CD4-positive, alpha-beta T cell (primary cell): Measurements from ENCODE around the gene MRAP. TPM values are rescaled to one million over a fixed set of nuclear protein-coding genes. Genes with fewer than 3 reads are reported as not detected.
A peak's percentile ranks its signal among the peaks of the same experiment; 100 is the strongest.

Experiments
- ATAC-seq: fragments of 200-7000 bp; cut with Tn5 transposase; one replicate; pipeline ENCODE4 v1.10.0; 2022; ENCODE audit warnings: mild to moderate bottlenecking; ENCODE audit not compliant: poor library complexity
- CTCF ChIA-PET: fragments of 350-600 bp; sonication (Branson Sonifier 250); formaldehyde crosslinking; loops from one replicate; lab custom pipeline; 2021; ENCODE audit warnings: antibody characterized with exemption, inconsistent platforms; lab: Charles Lee
- POLR2A ChIA-PET: fragments of 350-600 bp; sonication (Branson Sonifier 250); formaldehyde crosslinking; loops from one replicate; lab custom pipeline; 2021; ENCODE audit warnings: antibody characterized with exemption, inconsistent platforms; lab: Charles Lee
- DNase-seq, 14 experiments: peaks; one replicate each; pipeline ENCODE4 v3.0.0-alpha.2; 2013 to 2020; ENCODE audit warnings: mixed read lengths in 2 of 14
- H3K27ac ChIP-seq, 2 donors: one replicate each; pipeline versions ENCODE4 v1.5.1 to v1.7.0; 2013; ENCODE audit warnings: low read length in 2 of 2, low read depth in 1 of 2, mild to moderate bottlenecking in 1 of 2
- H3K27me3 ChIP-seq, 2 experiments: 1 replicate in 1 of 2; 2 replicates in 1 of 2; pipeline versions ENCODE4 v1.6.1 to v1.7.0; 2013; ENCODE audit warnings: low read length in 2 of 2, control low read depth in 1 of 2, mild to moderate bottlenecking in 1 of 2, moderate library complexity in 1 of 2; ENCODE audit not compliant: insufficient read depth in 2 of 2, control insufficient read depth in 1 of 2
- H3K36me3 ChIP-seq: one replicate; pipeline ENCODE4 v1.6.1; 2013; ENCODE audit warnings: low read length, control low read depth; ENCODE audit not compliant: insufficient read depth
- H3K4me1 ChIP-seq: one replicate; pipeline ENCODE4 v1.6.1; 2013; ENCODE audit warnings: low read length, control low read depth; ENCODE audit not compliant: insufficient read depth
- H3K4me3 ChIP-seq: one replicate; pipeline ENCODE4 v1.5.1; 2013; ENCODE audit warnings: mild to moderate bottlenecking, low read length, moderate library complexity
- H3K9me3 ChIP-seq, 2 experiments: 1 replicate in 1 of 2; 2 replicates in 1 of 2; pipeline versions ENCODE4 v1.6.1 to v1.7.0; 2013; ENCODE audit warnings: low read length in 2 of 2, mild to moderate bottlenecking in 2 of 2, control low read depth in 1 of 2, moderate library complexity in 1 of 2; ENCODE audit not compliant: control insufficient read depth in 1 of 2, insufficient read depth in 1 of 2
- H3K27ac Mint-ChIP-seq: one replicate; pipeline ENCODE4 v1.8.0; 2020; ENCODE audit warnings: mixed read lengths
- H3K27me3 Mint-ChIP-seq: one replicate; pipeline ENCODE4 v1.8.0; 2021; ENCODE audit warnings: mixed read lengths
- H3K36me3 Mint-ChIP-seq: one replicate; pipeline ENCODE4 v1.8.0; 2021; ENCODE audit warnings: low read depth, mixed read lengths
- H3K4me1 Mint-ChIP-seq: one replicate; pipeline ENCODE4 v1.8.0; 2021; ENCODE audit warnings: low read depth, mixed read lengths
- H3K4me3 Mint-ChIP-seq: one replicate; pipeline ENCODE4 v1.8.0; 2020; ENCODE audit warnings: mild to moderate bottlenecking, mixed read lengths
- H3K9me3 Mint-ChIP-seq: one replicate; pipeline ENCODE4 v1.8.0; 2020; ENCODE audit warnings: mixed read lengths
- CTCF ChIP-seq: fragments of 200-600 bp; IDR thresholded peaks from one replicate; pipeline ENCODE4 v1.8.0; 2022; ENCODE audit warnings: antibody characterized with exemption, mild to moderate bottlenecking
- intact Hi-C, 2 experiments: fragments of 100-400 bp; cut with DNase I in 1 of 2; cut with micrococcal nuclease in 1 of 2; formaldehyde crosslinking; loops; one replicate each; pipeline versions ENCODE4 v1.15.1 to v1.9.0; 2023 to 2025; cut with DNase I, micrococcal nuclease
- total RNA-seq, 174 experiments: library from RNA in 2 of 174; stranded (reverse) in 2 of 174; gene quantifications; one replicate each; pipeline ENCODE4 v1.2.3 and lab custom pipeline; 2021 to 2026

MRAP gene
- total RNA-seq, 2 experiments from 2014 or later = not detected

GRCh38 chr21:32281531-32281930, 17.1 kb upstream of the MRAP start:
- H3K9me3 Mint-ChIP-seq = no peaks in the 10 kb centered on the region
- peak overlapping the region; percentile 23 for H3K4me3 Mint-ChIP-seq
- intact Hi-C loops = no loop called here
- Histone ChIP-seq H3K9me3 (no peaks in the 10 kb centered on the region), H3K4me1 (peaks cover 20% of the 10 kb centered on the region), H3K27ac (no peak overlapping the region), H3K4me3 (no peak overlapping the region), H3K27me3 (no peaks in the 10 kb centered on the region), H3K36me3 (no peaks in the 10 kb centered on the region)
- ATAC-seq = no peak
- POLR2A ChIA-PET = no interaction called here
- peaks cover 29% of the 10 kb centered on the region for H3K4me1 Mint-ChIP-seq
- H3K27ac Mint-ChIP-seq = no peak overlapping the region
- no peaks in the 10 kb centered on the region for H3K27me3 Mint-ChIP-seq
- no peak for TF ChIP-seq CTCF
- peaks cover 9% of the 10 kb centered on the region for H3K36me3 Mint-ChIP-seq
- CTCF ChIA-PET = no interaction called here
- no peak for DNase-seq

GRCh38 chr21:32282992-32283391, 15.7 kb upstream of the MRAP start:
- H3K4me3 Mint-ChIP-seq = no peak overlapping the region
- intact Hi-C loops = no loop called here
- POLR2A ChIA-PET = no interaction called here
- no peak overlapping the region for H3K27ac Mint-ChIP-seq
- no peaks in the 10 kb centered on the region for H3K36me3 ChIP-seq
- peaks cover 26% of the 10 kb centered on the region for H3K4me1 Mint-ChIP-seq
- H3K9me3 ChIP-seq = no peaks in the 10 kb centered on the region
- H3K4me1 ChIP-seq = peaks cover 16% of the 10 kb centered on the region
- H3K27me3 ChIP-seq = no peaks in the 10 kb centered on the region
- no peak for TF ChIP-seq CTCF
- H3K36me3 Mint-ChIP-seq = peaks cover 9% of the 10 kb centered on the region
- CTCF ChIA-PET = no interaction called here
- H3K27me3 Mint-ChIP-seq = no peaks in the 10 kb centered on the region
- ATAC-seq (no peak), DNase-seq (peak in 1 of 14 experiments; percentile 8)
- no peak overlapping the region for H3K4me3 ChIP-seq
- H3K27ac ChIP-seq = no peak overlapping the region
- no peaks in the 10 kb centered on the region for H3K9me3 Mint-ChIP-seq

- no peak overlapping the region for H3K4me3 ChIP-seq
- POLR2A ChIA-PET = no interaction called here
- CTCF ChIA-PET = no interaction called here
Observed at GRCh38 chr21:32285476-32285875, 13.2 kb upstream of the MRAP start.

More at GRCh38 chr21:32285476-32285875, 13.2 kb upstream of the MRAP start:
- Histone ChIP-seq H3K9me3 (no peaks in the 10 kb centered on the region), H3K36me3 (no peaks in the 10 kb centered on the region), H3K27me3 (no peaks in the 10 kb centered on the region), H3K27ac (no peak overlapping the region), H3K4me1 (no peaks in the 10 kb centered on the region)
- Mint-ChIP-seq H3K4me1 (peaks cover 3% of the 10 kb centered on the region), H3K9me3 (no peaks in the 10 kb centered on the region), H3K27me3 (no peaks in the 10 kb centered on the region), H3K27ac (no peak overlapping the region), H3K4me3 (no peak overlapping the region), H3K36me3 (no peaks in the 10 kb centered on the region)
- intact Hi-C loops = no loop called here
- ATAC-seq (no peak), DNase-seq (no peak)
- no peak for TF ChIP-seq CTCF
